HG02885 (cell line): Measurements from ENCODE around the gene ANKRD45.
"Not testable (repeated sequence)": the region's sequence is repeated elsewhere in the genome, so short reads cannot be mapped to it uniquely, and the experiment has no call there.

Experiments used
- ATAC-seq: cut with Tn5 transposase; IDR thresholded peaks from one replicate; pipeline ENCODE4 v1.9.1; 2021; ENCODE audit warnings: mild to moderate bottlenecking; ENCODE audit not compliant: unreplicated experiment, poor library complexity

Gene ANKRD45

DNA sequence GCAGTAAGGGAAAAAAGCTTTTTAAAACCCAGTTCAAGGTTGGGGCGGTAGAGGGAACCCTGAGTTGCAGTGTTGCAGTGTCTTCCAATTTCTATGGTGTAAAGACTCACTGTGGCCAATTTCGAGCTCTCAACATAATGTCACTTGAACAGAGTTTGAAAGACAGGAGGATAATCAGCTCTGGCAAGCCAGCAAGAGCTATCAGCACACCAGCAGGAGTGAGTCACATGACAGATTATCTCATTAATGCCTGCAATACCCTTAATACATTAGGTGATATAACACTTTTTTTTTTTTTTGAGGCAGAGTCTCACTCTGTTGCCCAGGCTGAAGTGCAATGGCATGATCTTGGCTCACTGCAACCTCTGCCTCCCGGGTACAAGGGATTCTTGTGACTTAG lies 89.6 kb downstream of the ANKRD45 start:
- no peak for ATAC-seq

DNA sequence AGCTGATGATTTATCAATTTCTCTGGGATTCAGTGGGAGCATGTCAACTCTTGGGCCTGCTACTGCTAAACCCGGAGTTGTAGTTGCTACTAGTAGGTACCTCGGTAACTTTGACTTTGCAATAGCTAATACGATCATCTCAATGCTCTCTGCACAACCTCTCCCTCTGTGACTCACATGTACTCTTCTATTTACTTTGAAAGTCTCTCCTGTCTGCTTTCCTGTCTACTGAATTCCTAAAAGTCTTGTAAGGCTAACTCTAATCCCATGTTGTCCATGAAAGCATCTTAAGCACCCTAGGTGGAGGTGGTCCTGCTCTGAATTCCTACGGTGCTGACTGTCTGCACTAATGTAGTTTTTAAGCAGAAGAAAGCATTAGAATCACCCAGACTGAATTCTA lies 96.1 kb downstream of the ANKRD45 start:
- no peak for ATAC-seq

DNA sequence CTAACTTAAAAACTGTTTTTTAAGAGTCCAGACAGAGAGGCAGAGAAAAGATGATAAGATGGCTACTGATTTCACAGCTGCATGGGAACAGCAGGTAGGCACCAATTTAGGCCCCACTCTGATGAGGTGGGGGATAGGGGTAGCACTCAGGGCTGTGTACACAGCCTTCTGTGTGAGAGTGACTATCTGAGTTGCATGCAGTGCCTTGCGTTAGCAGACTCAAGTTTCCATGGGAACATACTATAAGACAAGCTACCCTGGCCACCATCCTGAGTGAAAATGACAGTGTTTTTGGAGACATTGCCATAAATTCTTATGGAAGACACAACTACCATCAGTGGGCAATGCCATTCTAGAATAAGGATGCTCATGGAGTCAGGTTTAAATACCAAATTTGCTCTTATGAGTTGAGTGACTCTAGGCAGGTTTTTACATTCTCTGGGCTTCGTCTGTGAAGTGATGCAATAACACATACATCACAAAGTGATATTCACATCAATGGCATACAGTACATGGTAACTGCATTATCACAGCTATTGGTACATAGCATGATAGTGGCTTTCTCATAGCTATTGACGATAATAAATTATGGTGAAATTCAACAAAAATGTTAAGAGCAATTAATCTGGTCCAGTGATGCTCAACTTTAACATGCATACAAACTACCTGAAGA lies 97.3 kb downstream of the ANKRD45 start:
- no peak for ATAC-seq

DNA sequence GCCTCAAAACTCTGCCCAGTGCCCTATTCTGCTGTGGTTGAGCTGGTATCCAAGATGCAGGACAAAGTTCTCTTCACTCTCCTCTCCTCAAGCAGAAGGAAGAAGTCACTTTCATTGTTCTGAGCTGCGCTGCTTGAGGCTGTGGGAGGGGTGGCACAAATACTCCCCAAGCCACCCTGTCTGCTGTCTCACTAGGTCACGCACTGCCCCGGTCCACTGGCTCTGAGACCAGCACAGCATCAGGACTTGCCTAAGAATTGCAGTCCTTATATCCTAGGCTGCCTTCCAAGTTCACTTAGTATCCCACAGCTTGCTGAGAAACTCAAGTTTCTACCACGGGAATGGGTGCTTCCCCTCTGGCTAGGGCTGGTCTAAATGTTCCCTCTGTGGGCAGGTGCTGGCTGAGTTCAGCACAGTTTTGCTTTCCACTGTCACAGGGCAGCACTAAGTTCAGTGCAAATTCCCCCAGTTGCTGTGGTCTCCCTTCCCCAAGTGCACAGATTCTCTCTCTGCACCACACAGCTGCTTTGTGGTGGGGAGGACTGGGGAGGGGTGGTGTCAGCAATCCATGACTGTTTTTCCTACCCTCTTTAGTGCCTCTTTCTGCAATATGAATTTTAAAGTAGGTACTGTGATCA lies 99.2 kb downstream of the ANKRD45 start:
- ATAC-seq, result peak; percentile 76

DNA sequence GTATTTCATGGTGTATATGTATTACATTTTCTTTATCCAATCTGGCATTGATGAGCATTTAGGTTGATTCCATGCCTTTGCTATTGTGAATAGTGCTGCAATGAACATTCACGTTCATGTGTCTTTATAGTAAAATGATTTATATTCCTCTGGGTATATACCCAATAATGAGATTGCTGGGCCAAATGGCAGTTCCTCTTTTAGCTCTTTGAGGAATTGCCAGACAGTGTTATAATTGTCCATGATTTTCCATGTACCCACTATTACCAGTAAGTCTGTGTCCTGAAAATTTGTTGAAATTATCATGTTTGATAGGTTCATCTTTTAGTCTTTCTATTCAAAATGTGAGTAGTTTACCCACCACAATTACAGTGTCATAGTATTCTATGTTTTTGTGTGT lies 101.2 kb downstream of the ANKRD45 start:
- no peak for ATAC-seq

DNA sequence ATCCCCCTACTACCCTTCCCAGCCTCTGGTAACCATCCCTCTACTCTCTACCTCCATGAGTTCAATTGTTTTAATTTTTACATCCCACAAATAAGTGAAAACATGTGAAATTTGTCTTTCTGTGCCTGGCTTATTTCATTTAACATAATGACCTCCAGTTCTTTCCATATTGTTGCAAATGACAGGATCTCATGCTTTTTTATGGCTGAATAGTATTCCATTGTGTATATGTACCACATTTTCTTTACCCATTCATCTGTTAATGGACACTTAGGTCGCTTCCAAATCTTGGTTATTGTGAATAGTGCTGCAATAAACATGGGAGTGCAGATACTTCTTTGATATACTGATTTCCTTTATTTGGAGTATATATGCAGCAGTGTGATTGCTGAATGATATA lies 105.8 kb downstream of the ANKRD45 start:
- ATAC-seq, result not testable (repeated sequence)

DNA sequence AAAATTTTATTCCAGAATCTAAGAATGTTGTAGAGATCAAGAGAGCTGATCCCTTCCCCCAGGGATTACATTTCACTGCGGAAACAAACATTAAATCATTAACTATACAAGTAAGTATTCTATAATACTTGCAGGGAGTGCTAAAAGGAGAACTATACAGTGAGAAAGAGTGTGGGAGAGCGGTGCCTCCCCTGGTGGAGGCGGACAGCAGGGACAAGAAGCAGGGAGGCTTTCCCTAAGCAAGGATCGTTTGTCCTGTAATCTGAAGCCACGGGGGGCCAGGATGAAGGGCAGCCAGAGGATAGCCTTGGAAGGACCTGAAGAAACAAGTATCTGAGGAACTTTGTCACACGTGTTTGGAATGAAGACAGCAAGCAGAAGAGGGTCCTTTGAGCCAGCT lies 106.8 kb downstream of the ANKRD45 start:
- ATAC-seq, result no peak

DNA sequence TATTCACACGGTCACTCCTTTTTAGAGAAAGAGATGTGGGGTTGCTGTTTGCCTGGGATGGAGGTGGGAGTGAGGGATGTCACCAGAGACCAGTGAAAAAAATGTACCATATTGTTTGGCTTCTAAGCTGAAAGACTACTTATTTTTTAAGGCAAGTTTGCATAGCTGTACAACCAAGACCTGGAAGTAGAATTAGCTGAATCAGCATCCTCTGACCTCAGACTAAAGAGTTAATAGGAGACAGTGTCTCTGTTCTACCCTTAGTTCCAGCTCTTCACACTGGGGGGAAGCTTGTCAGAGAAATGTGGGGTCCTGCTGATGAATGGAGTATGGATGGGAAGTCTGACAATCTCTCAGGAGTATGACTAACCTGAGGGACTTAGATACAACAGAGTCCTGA lies 108.4 kb downstream of the ANKRD45 start:
- no peak for ATAC-seq

DNA sequence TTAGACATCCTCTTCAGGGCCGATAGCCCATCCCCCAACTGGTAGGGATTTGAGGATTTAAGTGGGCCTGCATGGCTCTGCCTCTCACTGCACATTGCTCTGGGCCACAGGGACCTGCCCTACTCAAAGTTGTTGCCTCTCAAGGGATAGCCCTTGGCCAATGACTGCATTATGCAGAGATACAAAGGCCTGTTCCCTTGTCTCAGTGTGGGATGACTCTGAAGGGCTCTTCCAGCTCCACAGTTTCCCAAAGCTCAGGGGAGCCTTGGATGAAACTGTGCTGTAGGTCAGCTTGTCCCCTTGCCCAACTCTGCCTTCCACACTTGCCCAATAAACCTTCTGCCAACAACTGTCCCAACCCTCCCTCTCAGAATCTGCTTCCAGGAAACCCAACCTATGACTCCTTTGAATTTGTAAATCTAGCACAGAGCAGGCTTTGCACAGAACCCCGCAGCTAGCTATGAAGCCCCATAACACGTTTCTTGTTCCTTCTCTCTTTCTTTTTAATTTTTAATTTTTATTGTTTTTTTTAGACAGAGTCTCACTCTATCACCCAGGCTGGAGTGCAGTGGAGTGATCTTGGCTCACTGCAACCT lies 109.3 kb downstream of the ANKRD45 start:
- no peak for ATAC-seq
